GM23338 (cell line): ENCODE results near the gene CCIN. TPM values are rescaled to one million over a fixed set of nuclear protein-coding genes. Genes with fewer than 3 reads are reported as not detected.

ENCODE experiments used
- ATAC-seq: fragments of 200-7000 bp; cut with Tn5 transposase; 3 replicates; pipeline ENCODE4 v1.9.1; 2020
- DNase-seq: peaks from one replicate; pipeline ENCODE4 v3.0.0-alpha.2; 2015; ENCODE audit warnings: low spot score
- H2AFZ ChIP-seq: fragments of 200-600 bp; sonication (generic); 2 replicates; pipeline ENCODE4 v1.8.0; 2016; ENCODE audit warnings: antibody characterized with exemption, mild to moderate bottlenecking, moderate library complexity
- H3F3A ChIP-seq: fragments of 200-600 bp; sonication (generic); replicated peaks from 2 replicates; pipeline ENCODE4 v1.8.0; 2017; ENCODE audit warnings: antibody characterized with exemption, mixed run types, low read depth
- H3K27ac ChIP-seq: fragments of 200-600 bp; sonication (generic); 2 replicates; pipeline ENCODE4 v1.6.1; 2016; ENCODE audit warnings: low read depth
- H3K27me3 ChIP-seq: fragments of 200-600 bp; sonication (generic); 2 replicates; pipeline ENCODE4 v1.8.0; 2016; ENCODE audit warnings: mild to moderate bottlenecking, mixed run types, moderate library complexity; ENCODE audit not compliant: insufficient read depth
- H3K36me3 ChIP-seq: fragments of 200-600 bp; sonication (generic); 2 replicates; pipeline ENCODE4 v1.8.0; 2016; ENCODE audit warnings: mild to moderate bottlenecking; ENCODE audit not compliant: insufficient read depth
- H3K4me1 ChIP-seq: fragments of 200-600 bp; sonication (generic); 2 replicates; pipeline ENCODE4 v1.8.0; 2016; ENCODE audit warnings: mild to moderate bottlenecking, moderate library complexity; ENCODE audit not compliant: insufficient read depth
- H3K4me2 ChIP-seq: fragments of 200-600 bp; sonication (generic); 2 replicates; pipeline ENCODE4 v1.7.1; 2017; ENCODE audit warnings: mixed run types
- H3K4me3 ChIP-seq: fragments of 200-600 bp; sonication (generic); 2 replicates; pipeline ENCODE4 v1.6.1; 2016; ENCODE audit warnings: mixed run types
- H3K79me2 ChIP-seq: fragments of 200-600 bp; sonication (generic); replicated peaks from 2 replicates; pipeline ENCODE4 v1.8.0; 2017; ENCODE audit warnings: mild to moderate bottlenecking; ENCODE audit not compliant: insufficient read depth
- H3K9me2 ChIP-seq: fragments of 200-600 bp; sonication (generic); 2 replicates; pipeline ENCODE4 v1.8.0; 2017; ENCODE audit not compliant: insufficient read depth
- H4K20me1 ChIP-seq: fragments of 200-600 bp; sonication (generic); replicated peaks from 2 replicates; pipeline ENCODE4 v1.8.0; 2017; ENCODE audit warnings: mild to moderate bottlenecking; ENCODE audit not compliant: insufficient read depth
- H3K27ac Mint-ChIP-seq: 2 replicates; pipeline ENCODE4 v1.8.0; 2020; ENCODE audit warnings: inconsistent platforms, mild to moderate bottlenecking, moderate library complexity, mixed read lengths
- H3K27me3 Mint-ChIP-seq: 3 replicates; pipeline ENCODE4 v1.8.0; 2022; ENCODE audit warnings: low read depth, mild to moderate bottlenecking, moderate library complexity, mixed read lengths, inconsistent platforms; ENCODE audit not compliant: insufficient read depth, poor library complexity
- H3K36me3 Mint-ChIP-seq: 3 replicates; pipeline ENCODE4 v1.8.0; 2021; ENCODE audit warnings: low read depth, mild to moderate bottlenecking, inconsistent platforms, moderate library complexity, mixed read lengths
- H3K4me1 Mint-ChIP-seq: 3 replicates; pipeline ENCODE4 v1.8.0; 2020; ENCODE audit warnings: mild to moderate bottlenecking, inconsistent platforms, mixed read lengths
- H3K4me3 Mint-ChIP-seq: 3 replicates; pipeline ENCODE4 v1.8.0; 2021; ENCODE audit warnings: moderate library complexity, mild to moderate bottlenecking, inconsistent platforms, mixed read lengths
- H3K9me3 Mint-ChIP-seq: 3 replicates; pipeline ENCODE4 v1.8.0; 2020; ENCODE audit warnings: moderate library complexity, mild to moderate bottlenecking, inconsistent platforms, mixed read lengths
- CREB1 ChIP-seq: fragments of 250-450 bp; sonication (Bioruptor Pico); IDR thresholded peaks from 2 replicates; pipeline ENCODE4 v1.5.0; 2020; ENCODE audit warnings: low read depth, mild to moderate bottlenecking, moderate library complexity
- EZH2 ChIP-seq: fragments of 200-600 bp; sonication (generic); IDR thresholded peaks from one replicate; pipeline ENCODE4 v1.8.0; 2017; ENCODE audit warnings: antibody characterized with exemption, mild to moderate bottlenecking, low read depth; ENCODE audit not compliant: unreplicated experiment
- EZH2phosphoT487 ChIP-seq: fragments of 200-600 bp; sonication (generic); IDR thresholded peaks from one replicate; pipeline ENCODE4 v1.8.1; 2018; ENCODE audit warnings: antibody characterized with exemption; ENCODE audit not compliant: unreplicated experiment
- JUNB ChIP-seq: IDR thresholded peaks from one replicate; pipeline ENCODE4 v1.6.1; 2016; ENCODE audit warnings: antibody characterized with exemption; ENCODE audit not compliant: unreplicated experiment
- POLR2AphosphoS5 ChIP-seq: IDR thresholded peaks from 2 replicates; pipeline ENCODE4 v1.6.1; 2016; ENCODE audit warnings: antibody characterized with exemption, low read depth
- REST ChIP-seq: IDR thresholded peaks from one replicate; pipeline ENCODE4 v1.6.1; 2018; ENCODE audit warnings: antibody characterized with exemption; ENCODE audit not compliant: unreplicated experiment
- STAT1 ChIP-seq: IDR thresholded peaks from one replicate; pipeline ENCODE4 v1.6.1; 2016; ENCODE audit warnings: antibody characterized with exemption; ENCODE audit not compliant: unreplicated experiment
- ZNF114 ChIP-seq: fragments of 250-450 bp; sonication (Bioruptor Pico); IDR thresholded peaks from 2 replicates; pipeline ENCODE4 v1.5.0; 2020; ENCODE audit warnings: mild to moderate bottlenecking, moderate library complexity
- ZNF331 ChIP-seq: fragments of 250-450 bp; sonication (Bioruptor Pico); IDR thresholded peaks from 2 replicates; pipeline ENCODE4 v1.5.0; 2020; ENCODE audit warnings: low read depth, mild to moderate bottlenecking, moderate library complexity
- polyA plus RNA-seq: library from polyadenylated mRNA; unstranded; fragments of >200 nt; fragmentation: Nextera tagmentation; extraction: Ambion mirVana; gene quantifications from 2 replicates; pipeline ENCODE4 v1.2.1, GENCODE V29; 2016
- total RNA-seq: library from RNA; depleted of rRNA; stranded (reverse); fragments of >200 nt; shearing (Covaris generic); gene quantifications from 2 replicates; pipeline ENCODE4 v1.2.3, GENCODE V29; 2014
- TF ChIP-seq, protein P1 (sequence below): fragments of 250-450 bp; sonication (Bioruptor Pico); IDR thresholded peaks from 2 replicates; pipeline ENCODE4 v1.5.0; 2020; ENCODE audit warnings: mild to moderate bottlenecking, moderate library complexity
- TF ChIP-seq, protein P2 (sequence below), 2 experiments: fragments of 200-600 bp in 1 of 2; sonication (generic) in 1 of 2; conservative IDR thresholded peaks; 2 replicates each; pipeline versions ENCODE4 v1.5.1 to v1.6.1; 2016 to 2017; ENCODE audit warnings: antibody characterized with exemption in 2 of 2, low read depth in 2 of 2, mild to moderate bottlenecking in 2 of 2, moderate library complexity in 1 of 2
- TF ChIP-seq, protein P3 (sequence below): IDR thresholded peaks from 2 replicates; pipeline ENCODE4 v1.6.1; 2016; ENCODE audit warnings: antibody characterized with exemption

The CCIN gene
- total and polyA plus RNA-seq, 2 experiments from 2014 or later: 0.14 TPM; not detected in 1

DNA sequence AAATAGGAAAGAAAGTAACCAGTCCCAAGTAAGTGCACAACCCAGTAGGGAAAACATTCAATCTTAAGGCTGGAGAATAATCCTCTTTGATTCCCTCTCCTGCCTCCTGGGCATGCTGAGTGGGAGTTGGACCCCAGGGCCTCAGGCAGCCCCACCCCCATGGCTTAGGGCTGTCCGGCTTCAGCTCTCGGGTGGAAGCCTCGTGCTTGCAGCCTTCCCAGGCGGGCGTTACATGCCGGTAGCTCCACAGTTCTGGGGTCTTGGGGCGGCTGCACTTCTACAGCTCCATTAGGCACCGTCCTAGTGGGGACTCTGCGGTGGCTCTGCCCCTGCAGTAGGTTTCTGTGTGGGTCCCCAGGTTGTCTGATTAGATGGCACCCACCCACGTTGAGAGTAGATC lies 22.5 kb upstream of the CCIN start:
- Histone ChIP-seq H3K79me2 (no peaks in the 10 kb centered on the region), H3K4me3 (no peak overlapping the region), H3K27ac (no peak overlapping the region), H3K36me3 (no peaks in the 10 kb centered on the region), H3K27me3 (no peaks in the 10 kb centered on the region), H3K4me2 (no peak overlapping the region), H3F3A (no peaks in the 10 kb centered on the region), H4K20me1 (no peaks in the 10 kb centered on the region), H2AFZ (no peak overlapping the region), H3K4me1 (no peaks in the 10 kb centered on the region), H3K9me2 (0 out of 2 replicates have a peak, but pooled peaks cover 3% of the 10 kb centered on the region)
- ATAC-seq (no peak), DNase-seq (no peak)
- H3K4me1 Mint-ChIP-seq: peaks cover 2% of the 10 kb centered on the region; the same call in 2 of the 3 replicates
- peaks cover 18% of the 10 kb centered on the region for H3K9me3 Mint-ChIP-seq
- H3K27ac Mint-ChIP-seq: no peak overlapping the region
- peaks cover 2% of the 10 kb centered on the region for H3K27me3 Mint-ChIP-seq
- peaks cover 14% of the 10 kb centered on the region for H3K36me3 Mint-ChIP-seq
- H3K4me3 Mint-ChIP-seq: no peak overlapping the region
- TF ChIP-seq, protein P1, sequence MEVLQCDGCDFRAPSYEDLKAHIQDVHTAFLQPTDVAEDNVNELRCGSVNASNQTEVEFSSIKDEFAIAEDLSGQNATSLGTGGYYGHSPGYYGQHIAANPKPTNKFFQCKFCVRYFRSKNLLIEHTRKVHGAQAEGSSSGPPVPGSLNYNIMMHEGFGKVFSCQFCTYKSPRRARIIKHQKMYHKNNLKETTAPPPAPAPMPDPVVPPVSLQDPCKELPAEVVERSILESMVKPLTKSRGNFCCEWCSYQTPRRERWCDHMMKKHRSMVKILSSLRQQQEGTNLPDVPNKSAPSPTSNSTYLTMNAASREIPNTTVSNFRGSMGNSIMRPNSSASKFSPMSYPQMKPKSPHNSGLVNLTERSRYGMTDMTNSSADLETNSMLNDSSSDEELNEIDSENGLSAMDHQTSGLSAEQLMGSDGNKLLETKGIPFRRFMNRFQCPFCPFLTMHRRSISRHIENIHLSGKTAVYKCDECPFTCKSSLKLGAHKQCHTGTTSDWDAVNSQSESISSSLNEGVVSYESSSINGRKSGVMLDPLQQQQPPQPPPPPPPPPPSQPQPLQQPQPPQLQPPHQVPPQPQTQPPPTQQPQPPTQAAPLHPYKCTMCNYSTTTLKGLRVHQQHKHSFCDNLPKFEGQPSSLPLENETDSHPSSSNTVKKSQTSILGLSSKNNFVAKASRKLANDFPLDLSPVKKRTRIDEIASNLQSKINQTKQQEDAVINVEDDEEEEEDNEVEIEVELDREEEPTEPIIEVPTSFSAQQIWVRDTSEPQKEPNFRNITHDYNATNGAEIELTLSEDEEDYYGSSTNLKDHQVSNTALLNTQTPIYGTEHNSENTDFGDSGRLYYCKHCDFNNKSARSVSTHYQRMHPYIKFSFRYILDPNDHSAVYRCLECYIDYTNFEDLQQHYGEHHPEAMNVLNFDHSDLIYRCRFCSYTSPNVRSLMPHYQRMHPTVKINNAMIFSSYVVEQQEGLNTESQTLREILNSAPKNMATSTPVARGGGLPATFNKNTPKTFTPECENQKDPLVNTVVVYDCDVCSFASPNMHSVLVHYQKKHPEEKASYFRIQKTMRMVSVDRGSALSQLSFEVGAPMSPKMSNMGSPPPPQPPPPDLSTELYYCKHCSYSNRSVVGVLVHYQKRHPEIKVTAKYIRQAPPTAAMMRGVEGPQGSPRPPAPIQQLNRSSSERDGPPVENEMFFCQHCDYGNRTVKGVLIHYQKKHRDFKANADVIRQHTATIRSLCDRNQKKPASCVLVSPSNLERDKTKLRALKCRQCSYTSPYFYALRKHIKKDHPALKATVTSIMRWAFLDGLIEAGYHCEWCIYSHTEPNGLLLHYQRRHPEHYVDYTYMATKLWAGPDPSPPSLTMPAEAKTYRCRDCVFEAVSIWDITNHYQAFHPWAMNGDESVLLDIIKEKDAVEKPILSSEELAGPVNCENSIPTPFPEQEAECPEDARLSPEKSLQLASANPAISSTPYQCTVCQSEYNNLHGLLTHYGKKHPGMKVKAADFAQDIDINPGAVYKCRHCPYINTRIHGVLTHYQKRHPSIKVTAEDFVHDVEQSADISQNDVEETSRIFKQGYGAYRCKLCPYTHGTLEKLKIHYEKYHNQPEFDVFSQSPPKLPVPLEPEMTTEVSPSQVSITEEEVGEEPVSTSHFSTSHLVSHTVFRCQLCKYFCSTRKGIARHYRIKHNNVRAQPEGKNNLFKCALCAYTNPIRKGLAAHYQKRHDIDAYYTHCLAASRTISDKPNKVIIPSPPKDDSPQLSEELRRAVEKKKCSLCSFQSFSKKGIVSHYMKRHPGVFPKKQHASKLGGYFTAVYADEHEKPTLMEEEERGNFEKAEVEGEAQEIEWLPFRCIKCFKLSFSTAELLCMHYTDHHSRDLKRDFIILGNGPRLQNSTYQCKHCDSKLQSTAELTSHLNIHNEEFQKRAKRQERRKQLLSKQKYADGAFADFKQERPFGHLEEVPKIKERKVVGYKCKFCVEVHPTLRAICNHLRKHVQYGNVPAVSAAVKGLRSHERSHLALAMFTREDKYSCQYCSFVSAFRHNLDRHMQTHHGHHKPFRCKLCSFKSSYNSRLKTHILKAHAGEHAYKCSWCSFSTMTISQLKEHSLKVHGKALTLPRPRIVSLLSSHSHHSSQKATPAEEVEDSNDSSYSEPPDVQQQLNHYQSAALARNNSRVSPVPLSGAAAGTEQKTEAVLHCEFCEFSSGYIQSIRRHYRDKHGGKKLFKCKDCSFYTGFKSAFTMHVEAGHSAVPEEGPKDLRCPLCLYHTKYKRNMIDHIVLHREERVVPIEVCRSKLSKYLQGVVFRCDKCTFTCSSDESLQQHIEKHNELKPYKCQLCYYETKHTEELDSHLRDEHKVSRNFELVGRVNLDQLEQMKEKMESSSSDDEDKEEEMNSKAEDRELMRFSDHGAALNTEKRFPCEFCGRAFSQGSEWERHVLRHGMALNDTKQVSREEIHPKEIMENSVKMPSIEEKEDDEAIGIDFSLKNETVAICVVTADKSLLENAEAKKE (CRISPR knock-in tag): no peak
- TF ChIP-seq EZH2phosphoT487: no peak
- TF ChIP-seq ZNF331 (CRISPR knock-in tag): no peak
- TF ChIP-seq STAT1: no peak
- TF ChIP-seq, protein P2, sequence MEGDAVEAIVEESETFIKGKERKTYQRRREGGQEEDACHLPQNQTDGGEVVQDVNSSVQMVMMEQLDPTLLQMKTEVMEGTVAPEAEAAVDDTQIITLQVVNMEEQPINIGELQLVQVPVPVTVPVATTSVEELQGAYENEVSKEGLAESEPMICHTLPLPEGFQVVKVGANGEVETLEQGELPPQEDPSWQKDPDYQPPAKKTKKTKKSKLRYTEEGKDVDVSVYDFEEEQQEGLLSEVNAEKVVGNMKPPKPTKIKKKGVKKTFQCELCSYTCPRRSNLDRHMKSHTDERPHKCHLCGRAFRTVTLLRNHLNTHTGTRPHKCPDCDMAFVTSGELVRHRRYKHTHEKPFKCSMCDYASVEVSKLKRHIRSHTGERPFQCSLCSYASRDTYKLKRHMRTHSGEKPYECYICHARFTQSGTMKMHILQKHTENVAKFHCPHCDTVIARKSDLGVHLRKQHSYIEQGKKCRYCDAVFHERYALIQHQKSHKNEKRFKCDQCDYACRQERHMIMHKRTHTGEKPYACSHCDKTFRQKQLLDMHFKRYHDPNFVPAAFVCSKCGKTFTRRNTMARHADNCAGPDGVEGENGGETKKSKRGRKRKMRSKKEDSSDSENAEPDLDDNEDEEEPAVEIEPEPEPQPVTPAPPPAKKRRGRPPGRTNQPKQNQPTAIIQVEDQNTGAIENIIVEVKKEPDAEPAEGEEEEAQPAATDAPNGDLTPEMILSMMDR (conservative IDR thresholded peaks at IDR 0.05; ENCODE audit: low read depth in 2 of 2): no peak
- TF ChIP-seq JUNB: no peak
- no peak for TF ChIP-seq ZNF114 (CRISPR knock-in tag)
- TF ChIP-seq, protein P3, sequence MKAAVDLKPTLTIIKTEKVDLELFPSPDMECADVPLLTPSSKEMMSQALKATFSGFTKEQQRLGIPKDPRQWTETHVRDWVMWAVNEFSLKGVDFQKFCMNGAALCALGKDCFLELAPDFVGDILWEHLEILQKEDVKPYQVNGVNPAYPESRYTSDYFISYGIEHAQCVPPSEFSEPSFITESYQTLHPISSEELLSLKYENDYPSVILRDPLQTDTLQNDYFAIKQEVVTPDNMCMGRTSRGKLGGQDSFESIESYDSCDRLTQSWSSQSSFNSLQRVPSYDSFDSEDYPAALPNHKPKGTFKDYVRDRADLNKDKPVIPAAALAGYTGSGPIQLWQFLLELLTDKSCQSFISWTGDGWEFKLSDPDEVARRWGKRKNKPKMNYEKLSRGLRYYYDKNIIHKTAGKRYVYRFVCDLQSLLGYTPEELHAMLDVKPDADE: no peak
- no peak for TF ChIP-seq EZH2
- no peak for TF ChIP-seq POLR2AphosphoS5
- no peak for TF ChIP-seq REST
- no peak for TF ChIP-seq CREB1 (CRISPR knock-in tag)
